Measurements from ENCODE around the gene MNX1.

MNX1 gene

DNA sequence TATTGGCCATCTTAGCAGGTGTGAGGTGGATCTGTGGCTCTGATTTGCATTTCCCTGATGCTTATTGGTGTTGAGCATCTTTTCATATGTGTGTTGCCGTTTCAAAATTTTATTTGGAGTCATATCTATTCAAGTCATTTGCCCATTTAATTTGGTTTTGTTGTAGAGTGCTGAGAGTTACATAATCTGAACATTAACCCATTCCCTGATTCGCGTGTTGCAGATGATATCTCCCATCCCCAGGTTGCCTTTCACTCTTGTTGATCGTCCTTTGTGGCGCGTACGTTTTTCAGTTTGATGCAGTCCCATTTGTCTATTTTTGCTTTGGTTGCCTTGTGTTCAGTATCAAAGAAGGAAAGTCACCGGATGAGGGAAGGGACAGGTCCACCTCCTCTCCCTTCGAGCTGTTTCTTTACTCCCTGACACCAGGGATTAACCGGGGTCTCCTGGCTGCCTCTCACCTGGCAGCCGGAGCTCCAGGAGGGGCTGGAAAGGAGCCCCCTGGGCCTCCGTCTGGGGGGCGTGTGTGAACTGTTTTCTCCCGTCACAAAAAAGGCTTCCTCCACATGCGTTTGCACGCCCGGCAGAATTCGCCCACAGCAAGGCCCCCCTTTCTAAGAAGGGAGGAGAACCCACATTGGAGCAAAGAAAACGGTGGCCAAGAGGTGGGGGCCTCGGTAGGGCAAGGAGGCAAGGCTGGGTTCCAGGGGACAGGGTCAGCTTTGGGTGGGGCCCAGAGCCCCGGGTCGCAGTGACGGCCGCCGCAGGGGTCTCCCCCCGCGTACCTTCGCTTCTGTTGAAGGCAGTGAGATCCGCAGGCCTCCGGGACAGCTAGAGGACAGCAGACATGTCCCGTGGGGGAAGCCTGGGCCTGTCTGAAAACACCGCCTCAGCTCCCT, 8.3 kb downstream of the MNX1 start:
- DNase-seq, result no peak

DNA sequence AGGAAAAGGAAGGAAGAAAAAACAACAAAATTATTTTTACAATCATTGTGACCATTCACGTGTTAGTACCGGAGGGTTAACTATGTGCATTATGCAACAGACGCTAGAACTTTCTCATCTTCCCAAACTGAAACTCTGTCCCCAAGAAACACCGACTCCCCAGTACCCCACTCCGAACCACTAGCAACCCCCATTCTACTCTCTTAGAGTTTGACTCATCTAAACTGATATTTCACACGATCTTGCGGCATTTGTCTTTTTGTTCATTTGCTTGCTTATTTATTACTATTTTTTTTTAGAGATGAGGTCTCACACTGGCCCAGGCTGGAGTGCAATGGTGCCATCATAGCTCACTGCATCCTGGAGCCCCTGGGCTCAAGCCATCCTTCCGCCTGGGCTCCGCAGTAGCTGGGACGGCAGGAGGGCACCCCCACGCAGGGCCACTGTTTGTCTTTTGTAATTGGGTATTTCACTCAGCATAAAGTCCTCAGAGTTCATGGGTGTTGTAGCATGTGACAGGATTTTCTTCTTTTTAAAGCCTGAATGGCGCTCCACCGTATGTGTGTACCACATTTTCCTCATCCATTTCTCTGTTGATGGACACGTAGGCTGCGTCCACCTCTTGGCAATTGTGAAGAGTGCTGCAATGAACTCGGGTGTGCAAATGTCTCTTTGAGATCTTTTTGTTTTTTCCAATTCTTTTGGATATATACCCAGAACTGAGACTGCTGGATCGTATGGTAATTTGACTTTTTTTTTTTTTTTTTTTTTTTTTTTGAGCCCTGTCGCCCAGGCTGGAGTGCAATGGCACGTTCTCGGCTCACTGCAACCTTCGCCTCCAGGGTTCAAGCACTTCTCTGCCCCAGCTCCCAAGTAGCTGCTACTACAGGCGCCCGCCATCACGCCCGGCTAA, 9.5 kb downstream of the MNX1 start:
- DNase-seq, result no peak

DNA sequence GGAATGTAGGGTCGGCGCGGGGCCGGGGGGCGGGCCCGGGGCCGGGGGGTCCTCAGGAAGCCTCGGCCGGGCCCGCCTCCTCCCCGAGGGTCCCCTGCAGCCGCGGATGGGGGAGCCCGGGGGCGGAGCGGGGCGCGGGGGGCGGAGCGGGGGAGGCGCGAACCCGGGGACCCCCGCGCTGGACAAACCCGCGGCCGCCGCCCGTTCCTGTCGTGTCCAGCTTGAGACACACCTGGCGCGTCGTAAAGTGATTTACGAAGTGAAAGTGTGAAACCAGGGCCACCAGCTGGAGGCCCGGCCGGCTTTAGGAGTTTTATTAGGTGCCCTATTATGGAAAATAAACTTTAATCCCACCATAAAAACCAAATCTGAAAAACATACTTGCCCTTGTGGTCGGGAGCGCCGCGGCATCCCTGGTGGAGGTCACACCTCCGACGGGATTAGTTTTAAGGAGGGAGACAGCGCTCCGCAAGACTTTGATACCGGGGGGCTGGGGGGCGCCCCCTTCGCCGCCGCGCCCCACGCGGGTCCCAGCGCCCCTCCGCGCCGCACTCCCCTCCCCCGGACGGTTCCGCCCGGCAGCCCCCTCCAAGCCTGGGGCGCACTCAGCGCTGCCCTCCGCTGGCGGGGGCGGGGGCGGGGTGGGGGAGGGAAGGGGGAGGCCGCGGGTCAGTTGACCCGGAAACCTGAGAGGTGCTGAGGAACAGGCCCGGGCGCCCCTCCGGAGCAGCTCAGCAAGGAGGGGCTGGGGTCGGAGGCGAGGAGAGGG, 10.3 kb downstream of the MNX1 start:
- no peak for DNase-seq

DNA sequence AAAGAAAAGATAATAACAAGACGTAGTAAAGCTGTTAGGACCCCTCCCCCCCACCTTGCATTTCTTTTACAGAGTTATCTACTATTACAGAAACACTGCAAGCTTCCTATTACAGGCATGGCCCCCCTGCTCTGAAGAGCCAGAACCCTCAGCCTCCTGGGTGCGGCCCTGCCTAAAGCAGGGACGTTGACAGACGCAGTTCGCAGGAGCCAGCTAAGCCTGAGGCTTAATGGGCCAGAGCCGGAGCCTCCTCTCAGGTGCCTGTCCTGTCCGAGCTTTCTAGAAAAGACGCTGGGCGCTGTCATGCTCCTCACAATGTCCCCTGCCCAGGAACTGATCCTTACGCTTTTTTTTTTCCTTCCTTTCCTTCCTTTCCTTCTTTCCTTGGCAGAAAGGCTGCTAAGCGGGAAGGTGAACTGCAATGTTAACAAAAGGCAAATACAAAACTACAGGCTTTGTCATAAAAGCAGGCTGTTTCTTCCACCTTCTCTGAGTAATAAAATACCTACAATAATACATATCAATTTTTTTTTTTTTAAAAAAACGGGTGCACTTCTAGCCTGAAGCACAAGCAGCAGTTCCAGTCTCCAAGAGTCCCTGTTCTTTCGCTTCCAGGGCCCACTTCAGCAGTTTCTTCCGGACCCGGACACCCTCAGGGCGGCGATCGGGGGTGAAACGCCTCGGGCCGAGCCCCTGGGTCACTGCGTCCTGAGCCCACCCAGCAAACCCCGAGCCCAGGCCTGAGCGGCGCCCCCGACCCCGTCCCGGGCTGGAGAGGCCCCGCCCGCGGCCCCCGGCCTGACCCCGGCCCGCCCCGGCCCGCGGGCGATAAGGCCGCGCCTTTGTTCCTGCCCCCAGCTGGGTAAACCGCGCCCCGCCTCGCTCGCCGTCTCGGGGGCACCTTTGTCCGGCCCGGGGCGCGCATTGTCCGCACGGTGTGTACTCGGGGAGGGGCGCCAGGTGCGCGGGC, 11.2 kb downstream of the MNX1 start:
- no peak for DNase-seq

DNA sequence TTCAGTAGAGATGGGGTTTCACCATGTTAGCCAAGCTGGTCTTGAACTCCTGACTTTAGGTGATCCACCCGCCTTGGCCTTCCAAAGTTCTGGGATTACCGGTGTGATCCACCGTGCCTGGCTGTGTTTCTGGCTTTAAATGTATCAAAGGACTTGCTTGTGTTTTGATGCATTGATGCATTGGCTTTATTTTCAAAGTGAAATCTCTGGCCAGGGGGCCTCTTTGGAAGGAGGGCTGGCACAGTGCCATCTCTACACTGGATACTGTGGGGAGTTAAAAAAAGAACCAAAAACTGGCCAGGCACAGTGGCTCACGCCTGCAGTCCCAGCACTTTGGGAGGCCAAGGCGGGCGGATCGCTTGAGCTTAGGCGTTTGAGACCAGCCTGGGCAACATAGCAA, 16.0 kb downstream of the MNX1 start:
- DNase-seq, result no peak

DNA sequence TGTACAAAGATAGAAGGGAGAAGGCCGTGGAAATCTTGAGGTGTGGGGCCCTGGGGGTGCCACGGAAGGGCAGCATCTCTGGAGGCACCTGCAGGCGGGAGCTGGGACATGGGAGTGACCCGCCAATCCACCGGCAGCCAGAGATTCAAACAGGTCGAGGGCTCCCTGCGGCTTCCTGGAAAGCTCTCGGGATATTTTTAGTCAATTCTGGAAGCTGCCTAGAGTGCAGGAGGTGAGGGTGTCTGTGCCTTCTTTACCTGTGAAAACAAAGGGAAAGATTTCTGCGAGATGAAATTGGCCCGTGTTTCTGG, 16.6 kb downstream of the MNX1 start:
- DNase-seq, result no peak

DNA sequence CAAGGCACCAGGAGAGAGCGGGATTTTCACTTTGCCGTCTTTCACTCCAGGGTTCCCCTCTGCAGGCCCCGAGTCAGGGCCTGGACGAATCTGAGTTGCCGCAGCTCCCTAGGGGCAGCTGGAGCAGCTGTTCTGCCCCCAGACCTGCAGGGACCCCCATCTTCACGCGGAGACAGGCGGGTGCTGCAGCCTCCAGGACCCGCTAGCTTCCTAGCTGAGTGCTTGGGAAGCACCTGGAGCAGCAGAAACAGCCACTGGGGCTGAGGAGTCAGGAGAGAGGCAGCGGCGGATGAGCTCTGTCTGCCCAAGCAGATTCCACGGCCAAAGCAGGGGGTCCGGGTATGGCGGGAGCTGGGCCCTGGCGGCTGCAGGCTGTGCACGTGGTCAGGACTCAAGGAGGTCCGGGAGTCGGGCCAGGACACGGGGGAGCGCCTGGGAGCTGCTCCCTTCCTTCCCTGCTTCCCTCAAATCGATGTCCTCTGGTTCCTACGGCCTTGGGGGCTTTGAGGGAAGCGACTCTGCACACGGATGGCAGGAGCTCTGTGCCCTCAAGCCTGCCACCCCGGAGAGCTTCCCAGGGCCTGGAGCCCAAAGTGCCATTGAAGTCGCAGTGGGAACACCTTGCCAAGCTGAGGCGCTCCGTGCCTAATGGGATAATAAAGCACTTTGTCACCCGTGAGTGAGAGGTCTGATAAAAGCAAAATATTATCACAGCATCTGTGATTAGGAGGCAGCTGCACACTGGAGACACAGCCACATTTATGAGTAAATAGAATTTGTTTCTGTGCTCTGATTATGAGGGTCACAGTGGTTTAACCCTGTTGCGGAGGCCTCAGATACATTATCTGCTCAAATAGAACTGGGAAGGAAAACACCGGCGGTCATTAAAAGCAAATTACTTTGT, 17.2 kb downstream of the MNX1 start:
- no peak for DNase-seq

DNA sequence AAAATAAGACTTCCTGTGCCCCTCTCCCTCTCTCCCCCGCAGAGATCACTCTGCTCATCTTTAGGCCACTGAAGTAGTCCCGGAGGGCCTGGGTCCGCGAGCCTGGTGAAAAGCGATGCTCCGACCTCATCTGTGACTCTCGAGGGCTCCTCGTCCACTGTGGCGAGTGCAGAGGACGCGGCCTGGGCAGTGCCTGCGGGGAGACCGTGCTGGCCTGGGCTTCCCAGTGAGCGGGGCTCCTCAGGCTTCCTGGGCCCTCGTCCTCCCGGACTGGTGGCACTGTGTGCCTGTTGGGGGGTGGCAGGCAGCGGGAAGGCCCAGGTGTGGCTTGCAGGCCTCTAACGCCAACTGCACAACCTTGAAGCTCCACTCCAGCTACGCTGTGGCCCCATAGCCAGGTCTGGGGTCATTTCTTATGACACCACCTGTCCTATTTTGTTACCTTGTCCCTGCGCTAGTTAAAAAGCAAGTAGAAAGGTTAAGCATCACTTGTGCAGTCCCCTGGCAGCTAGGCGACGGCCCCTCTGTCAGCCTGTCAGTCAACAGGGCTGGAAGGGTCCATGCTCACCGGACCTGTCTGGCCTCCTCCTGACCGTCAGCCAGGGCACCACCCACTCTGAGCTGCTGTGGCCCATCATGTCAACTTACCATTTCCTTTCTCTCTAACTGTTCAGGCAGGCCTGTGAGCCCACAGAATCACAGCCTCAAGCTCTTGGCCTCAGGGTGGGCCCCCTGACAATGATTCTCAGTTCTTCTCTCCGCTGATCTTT, 20.5 kb downstream of the MNX1 start:
- no peak for DNase-seq

DNA sequence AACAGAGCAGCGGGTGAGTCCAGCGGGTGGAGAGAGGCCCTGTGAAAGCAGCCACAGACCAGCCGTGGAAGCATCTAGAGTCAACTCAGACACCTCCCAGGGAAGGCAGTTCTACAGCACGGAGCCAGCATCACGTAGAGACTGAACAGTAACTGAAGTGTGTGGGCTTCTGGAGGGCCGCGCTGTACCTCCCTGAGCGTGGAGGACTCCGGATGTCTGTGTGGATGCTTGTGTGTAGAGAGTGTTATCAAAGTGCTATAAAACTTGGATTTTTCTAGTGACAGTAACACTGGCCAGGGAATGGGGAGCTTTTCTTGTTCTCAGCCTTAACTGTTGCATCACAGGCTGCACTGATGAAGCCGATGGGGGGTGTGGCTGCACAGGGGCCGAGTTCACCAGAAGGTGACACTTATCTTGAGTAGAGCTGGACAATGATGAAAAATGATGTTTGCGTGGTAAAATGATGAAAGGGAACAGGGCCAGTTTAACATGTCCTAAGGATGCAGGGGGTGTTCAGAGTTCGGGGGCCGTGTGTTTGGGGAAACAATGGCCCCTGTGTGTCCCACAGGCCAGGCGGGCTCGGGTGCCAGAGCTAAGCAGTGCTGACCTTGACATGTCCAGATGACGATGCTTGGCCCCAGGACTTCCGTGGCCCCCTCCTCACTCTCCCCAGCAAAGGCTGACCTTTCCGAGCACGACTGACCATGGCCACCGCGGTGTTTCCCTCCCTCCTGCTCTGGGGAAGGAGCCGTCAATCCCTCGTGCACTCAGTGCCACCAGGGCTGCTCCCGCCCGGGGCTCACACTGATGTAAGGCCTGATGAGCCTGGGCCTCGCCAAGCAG, 21.9 kb downstream of the MNX1 start:
- DNase-seq, result no peak

DNA sequence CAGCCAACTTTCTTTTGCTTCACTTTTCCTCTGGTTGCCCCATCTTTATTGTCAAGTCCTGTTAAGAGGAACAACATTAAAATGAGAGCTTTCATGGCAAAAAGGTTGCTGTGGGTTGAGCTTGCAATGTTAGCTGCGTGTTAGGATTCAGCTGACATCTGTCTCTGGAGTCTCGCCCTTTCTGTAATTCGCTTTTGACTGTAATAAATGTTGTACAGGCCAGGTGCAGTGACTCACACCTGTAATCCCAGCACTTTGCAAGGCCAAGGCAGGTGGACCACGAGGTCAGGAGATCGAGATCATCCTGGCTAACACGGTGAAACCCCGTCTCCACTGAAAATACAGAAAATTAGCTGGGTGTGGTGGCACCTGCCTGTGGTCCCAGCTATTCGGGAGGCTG, 24.1 kb downstream of the MNX1 start:
- DNase-seq, result no peak

DNA sequence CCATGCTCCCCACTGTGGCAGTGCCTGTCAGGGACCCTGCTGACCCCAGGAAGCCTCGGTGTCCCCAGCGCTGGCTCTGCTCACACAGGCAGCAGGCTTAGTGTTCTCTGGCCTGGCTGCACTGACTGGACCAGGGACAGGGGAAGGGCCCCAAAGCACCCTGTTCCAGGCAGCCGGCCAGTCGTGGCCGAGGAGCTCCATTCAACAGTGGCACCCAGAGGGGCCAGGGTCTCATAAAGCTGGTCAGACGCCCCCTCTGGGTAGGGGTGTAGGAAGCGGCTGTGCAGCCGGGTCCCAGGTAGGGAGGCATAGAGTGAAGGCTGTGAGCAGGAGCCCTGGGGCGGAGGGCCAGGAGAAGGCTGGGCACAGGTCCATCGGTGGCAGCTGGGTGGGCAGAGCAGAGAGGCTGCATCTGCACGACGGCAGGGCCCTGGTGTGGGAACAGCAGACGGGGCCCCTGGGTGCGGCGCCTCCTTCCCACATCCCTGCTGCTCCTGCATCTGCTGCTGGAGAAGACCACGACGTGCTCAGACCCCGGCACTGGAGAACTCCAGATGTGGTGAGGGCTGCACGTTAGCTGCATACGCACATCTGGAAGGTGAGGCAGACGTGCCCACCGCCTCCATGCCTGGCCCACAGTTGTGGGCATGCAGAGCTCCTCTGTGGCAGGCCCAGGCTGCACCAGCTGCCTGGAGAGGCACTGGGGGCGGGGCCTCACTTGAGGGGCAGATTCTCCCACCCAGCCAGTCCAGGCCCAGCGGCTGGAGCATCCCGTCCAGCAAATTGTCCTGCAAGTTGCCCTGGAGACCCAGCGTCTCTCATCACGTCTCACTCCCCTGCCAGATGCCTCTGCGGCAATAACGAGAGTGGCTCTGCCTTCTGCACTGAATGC, 25.1 kb downstream of the MNX1 start:
- no peak for DNase-seq

DNA sequence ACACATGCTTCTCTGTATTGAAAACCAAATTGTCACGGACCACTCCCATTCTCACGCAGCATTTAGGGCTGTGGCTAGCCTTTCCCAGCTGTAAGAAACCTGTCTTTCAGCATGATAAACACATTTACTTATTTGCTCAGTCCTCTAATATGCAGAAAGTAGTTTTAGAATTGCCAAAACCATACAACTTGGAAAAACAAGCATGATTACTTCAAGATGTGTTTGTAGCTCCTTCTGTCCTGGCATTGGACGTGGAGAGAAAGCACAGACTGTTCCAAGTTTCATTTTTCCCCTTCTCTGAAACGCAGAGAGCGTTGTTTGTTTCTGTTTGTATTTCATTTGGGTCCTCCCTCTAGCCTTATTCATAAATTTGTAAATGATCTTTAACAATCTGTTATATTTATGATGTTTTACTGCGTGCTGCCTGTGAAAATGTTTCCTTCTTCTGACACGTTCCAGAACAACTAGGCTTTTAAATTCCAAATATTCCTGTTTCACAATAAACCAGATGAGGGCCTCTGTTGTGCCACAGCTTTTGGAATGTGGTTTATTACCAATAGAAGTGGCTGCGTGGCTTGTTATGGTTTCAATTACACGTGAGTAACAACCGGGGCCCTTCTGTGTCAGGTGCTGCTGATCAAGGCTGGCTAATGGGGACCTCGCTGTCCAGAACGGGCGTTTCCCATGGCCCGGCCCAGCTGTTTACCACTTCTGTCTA, 26.1 kb downstream of the MNX1 start:
- no peak for DNase-seq

DNA sequence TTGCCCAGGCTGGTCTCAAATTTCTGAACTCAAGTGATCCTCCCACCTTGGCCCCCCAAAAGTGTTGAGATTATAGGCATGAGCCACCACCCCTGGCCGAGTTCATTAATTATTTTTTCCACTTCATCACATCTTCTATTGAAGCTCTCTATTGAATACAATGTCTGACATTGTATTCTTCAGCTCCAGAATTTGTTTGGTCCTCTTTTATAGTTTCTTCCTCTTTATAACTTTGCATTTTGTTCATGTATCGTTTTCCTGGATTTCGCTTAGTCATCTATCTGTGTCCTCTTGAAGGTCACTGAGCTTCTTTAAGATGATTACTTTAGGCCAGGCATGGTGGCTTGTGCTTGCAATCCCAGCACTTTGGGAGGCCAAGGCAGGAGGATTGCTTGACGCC, 30.8 kb downstream of the MNX1 start:
- DNase-seq, result no peak

DNA sequence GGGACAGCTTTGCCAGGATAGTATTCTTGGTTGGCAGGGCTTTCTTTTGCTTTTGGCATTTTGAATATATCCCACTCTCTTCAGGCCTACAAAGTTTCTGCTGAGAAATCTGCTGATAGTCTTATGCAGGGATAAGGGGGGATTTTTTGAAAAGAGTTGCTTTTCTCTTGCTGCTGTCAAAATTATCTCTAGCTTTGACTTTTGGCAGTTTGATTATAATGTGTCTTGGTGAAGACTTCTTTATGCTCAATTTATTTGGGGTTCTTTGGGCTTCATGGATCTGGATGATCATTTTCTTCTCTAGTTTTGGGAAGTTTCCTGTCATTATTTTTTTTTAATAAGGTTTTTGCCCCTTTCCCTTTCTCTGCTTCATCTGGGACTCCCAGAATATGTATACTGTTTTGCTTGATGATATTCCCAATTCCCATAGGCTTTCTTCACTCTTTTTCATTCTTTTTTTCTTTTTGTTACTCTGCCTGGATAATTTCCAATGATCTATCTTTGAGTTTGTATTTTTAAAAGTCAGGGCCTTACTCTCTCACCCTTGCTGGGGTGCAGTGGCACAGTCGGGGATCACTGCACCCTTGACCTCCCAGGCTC, 31.4 kb downstream of the MNX1 start:
- no peak for DNase-seq

DNA sequence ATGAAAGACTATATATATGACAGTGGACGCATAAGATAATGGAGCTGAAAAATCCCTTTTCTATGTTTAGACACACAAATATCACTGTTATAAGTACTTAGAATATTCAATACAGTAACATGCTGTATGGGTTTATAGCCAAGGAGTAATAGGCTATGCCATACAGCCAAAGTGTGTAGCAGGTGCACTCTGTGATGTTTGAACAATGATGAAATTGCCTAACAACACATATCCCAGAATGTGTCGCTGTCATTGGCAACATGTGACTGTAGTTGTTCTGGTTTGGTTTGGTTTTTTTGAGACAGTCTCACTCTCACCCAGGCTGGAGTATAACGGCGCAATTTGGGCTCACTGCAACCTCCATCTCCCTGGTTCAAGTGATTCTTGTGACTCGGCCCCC, 34.8 kb downstream of the MNX1 start:
- DNase-seq, result no peak

DNA sequence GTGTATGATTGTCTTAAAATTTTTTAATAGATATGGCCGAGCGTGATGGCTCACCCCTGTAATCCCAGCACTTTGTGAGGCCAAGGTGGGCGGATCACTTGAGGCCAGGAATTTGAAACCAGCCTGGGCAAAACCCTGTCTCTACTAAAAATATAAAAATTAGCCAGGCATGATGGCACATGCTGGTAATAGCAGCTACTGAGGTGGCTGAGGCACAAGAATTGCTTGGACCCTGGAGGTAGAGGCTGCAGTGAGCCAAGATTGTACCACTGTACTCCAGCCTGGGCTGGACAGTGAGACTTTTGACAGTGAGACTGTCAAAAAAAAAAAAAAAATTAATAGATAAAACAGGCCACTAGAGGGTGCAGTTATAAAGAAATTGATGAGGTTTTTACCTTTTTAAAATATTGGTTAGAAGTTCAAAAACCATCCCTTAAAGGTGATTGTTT, 40.5 kb downstream of the MNX1 start:
- DNase-seq, result no peak

DNA sequence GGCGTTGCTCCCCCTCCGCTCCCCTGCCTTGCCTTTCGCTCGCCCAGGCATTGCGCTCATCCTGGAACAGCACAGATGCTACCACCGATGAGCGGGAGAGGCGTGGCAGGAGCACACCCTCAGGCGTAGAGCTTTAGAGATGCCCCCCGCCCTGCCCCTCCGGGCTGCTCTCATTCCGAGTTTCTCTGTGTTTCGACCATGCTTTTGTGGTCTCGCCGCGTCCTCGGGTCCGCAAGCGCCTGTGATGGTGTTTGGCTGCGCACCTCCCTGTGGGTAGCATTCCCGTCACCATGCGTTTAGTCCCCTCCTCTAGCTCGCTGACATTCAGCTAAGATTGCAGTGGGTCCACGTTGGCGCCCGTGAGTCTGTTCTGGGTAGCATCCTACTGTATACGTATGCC, 42.3 kb downstream of the MNX1 start:
- no peak for DNase-seq
